GM19324 (cell line): ENCODE measurements around the gene HNRNPUL2.

Source experiments
- ATAC-seq: cut with Tn5 transposase; IDR thresholded peaks from one replicate; pipeline ENCODE4 v1.9.1; 2021; ENCODE audit warnings: mild to moderate bottlenecking, moderate library complexity; ENCODE audit not compliant: unreplicated experiment, low FRiP score

Gene HNRNPUL2

GRCh38 chr11:62671608-62672389 is 55.5 kb downstream of the HNRNPUL2 start, which contains the start of the genes LBHD1 and UQCC3:
Gene LBHD1 (minus strand): TSS chr11:62672267. CDS start chr11:62670031, 2,236 bp downstream.
Gene UQCC3 (plus strand): TSS chr11:62671673. CDS start chr11:62671746, 73 bp downstream.
- peak; percentile 49 for ATAC-seq

GRCh38 chr11:62671236-62671607 is 56.0 kb downstream of the HNRNPUL2 start:
- ATAC-seq, result peak; percentile 13

- ATAC-seq, result no peak
Measured at GRCh38 chr11:62669420-62670161, 57.7 kb downstream of the HNRNPUL2 start.

- ATAC-seq, result no peak
Measured at GRCh38 chr11:62667460-62667859, 59.8 kb downstream of the HNRNPUL2 start.

- ATAC-seq, result no peak
Measured at GRCh38 chr11:62666259-62666926, 60.9 kb downstream of the HNRNPUL2 start.

- no peak for ATAC-seq
Measured at GRCh38 chr11:62665599-62666258, 61.5 kb downstream of the HNRNPUL2 start.

GRCh38 chr11:62665075-62665598 is 62.1 kb downstream of the HNRNPUL2 start, which contains the start of the genes C11orf98 and CSKMT:
Gene C11orf98 (minus strand): TSS chr11:62665210. CDS start chr11:62665169, 41 bp downstream.
Gene CSKMT (plus strand): TSS chr11:62665312. CDS start chr11:62665880, 568 bp downstream.
- ATAC-seq, result peak; percentile 90

- no peak for ATAC-seq
Measured at GRCh38 chr11:62664405-62665074, 62.7 kb downstream of the HNRNPUL2 start.
